Endothelial cell of umbilical vein (primary cell): ENCODE results near the gene EPS8.

Experiments
- CTCF ChIP-seq, 2 donors: IDR thresholded peaks; 1 replicate in 1 of 2; 2 replicates in 1 of 2; pipeline ENCODE4 v1.5.1; 2011; ENCODE audit warnings: low read length in 2 of 2, mild to moderate bottlenecking in 2 of 2, moderate library complexity in 2 of 2, control low read depth in 1 of 2, inconsistent platforms in 1 of 2, low read depth in 1 of 2; ENCODE audit not compliant: insufficient read depth in 1 of 2; ENCODE audit errors: extremely low read depth in 1 of 2
- POLR2A ChIP-seq: IDR thresholded peaks from 2 replicates; pipeline ENCODE4 v1.6.1; 2012; ENCODE audit warnings: low read depth, mild to moderate bottlenecking, control low read depth, low read length

- no peak for TF ChIP-seq CTCF (IDR thresholded peaks at IDR 0.05; ENCODE audit: extremely low read depth in 1 of 2, insufficient read depth in 1 of 2, low read depth in 1 of 2, low read length in 2 of 2)
- no peak for TF ChIP-seq POLR2A
These were observed 199.7 kb downstream of the EPS8 start for GRCh38 chr12:15589328-15590032.
